Fibroblast of gingiva (primary cell): ENCODE results near the gene MAP7.
"Not testable (repeated sequence)": the region's sequence is repeated elsewhere in the genome, so short reads cannot be mapped to it uniquely, and the experiment has no call there.

Source experiments
- DNase-seq: peaks from one replicate; pipeline ENCODE4 v3.0.0-alpha.2; 2011; ENCODE audit warnings: low read depth

Gene MAP7

DNA sequence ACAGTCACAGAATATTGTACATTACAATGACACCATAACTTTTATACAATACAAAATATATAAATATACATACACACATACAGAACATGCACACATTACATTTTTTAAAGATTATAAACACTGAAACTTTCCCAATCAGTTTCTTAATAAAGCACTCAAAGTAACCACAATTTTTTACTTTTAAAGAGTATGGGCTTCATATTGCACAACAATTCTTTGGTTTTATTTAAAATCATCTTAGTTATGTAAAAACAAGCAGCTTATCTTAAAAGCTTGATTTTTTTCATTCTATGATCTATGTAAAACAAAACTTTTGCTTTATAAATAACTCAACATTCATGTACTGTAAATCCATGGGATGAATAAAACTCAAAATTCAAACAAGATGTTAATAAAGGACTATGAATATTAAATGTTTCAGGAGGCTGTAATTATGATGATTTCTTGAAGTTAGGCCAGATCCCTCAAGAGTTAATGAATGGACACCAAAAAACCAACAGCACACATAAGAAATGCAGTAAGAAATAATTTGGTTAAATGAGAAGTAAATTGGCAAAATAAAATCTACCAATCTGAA, 167.5 kb downstream of the MAP7 start:
- DNase-seq: no peak

DNA sequence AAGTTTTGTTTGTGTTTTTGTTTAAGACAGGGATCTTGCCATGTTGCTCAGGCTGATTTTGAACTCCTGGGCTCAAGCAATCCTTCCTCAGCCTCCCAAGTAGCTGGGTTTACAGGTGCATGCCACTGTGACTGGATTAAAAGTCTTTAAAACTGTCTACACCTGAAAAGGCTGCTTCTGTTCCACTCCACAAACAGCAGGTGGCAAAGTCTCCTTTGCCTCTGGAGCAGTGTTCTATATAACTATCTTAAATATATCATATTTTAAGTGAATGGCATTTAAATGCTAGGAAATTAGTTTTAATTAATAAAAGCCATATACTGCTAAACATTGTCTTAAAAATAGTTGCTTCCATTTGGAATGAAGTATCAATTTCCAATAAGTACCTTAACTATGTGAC, 171.3 kb downstream of the MAP7 start:
- DNase-seq: no peak

DNA sequence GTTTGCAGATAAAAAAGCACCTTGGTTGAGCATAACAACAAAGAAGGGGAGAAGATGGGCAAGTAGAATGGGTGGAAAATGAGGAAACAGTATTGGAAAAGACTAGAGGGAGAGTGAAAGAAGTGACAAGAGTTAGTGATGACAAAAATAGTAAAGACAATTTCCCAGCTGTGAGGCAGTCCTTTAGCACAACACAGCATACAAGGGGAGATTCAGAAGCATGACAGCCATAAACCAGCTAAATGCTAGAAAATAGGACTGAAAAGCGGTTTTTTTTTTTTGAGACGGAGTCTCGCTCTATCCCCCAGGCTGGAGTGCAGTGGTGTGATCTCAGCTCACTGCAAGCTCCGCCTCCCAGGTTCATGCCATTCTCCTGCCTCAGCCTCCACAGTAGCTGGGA, 174.4 kb downstream of the MAP7 start:
- DNase-seq: not testable (repeated sequence)

DNA sequence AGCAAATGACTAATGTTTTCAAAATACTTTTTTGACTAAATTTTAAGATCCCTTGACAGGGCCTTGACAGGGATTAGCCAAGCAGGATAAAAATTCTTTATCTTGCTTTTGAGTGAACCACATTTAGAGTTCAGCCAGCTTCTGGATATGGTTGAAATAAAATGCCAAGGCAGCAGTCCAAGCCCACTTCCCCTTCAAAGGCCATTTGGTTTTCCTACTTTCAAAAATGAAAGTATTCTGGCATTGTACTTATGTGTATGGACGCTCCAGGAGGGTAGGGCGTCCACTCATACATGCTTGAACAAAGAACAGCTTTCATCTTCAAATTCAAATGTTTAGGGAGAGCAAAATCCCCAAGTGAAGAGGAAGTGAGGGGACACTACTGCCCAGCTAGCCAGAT, 178.3 kb downstream of the MAP7 start:
- DNase-seq: no peak

DNA sequence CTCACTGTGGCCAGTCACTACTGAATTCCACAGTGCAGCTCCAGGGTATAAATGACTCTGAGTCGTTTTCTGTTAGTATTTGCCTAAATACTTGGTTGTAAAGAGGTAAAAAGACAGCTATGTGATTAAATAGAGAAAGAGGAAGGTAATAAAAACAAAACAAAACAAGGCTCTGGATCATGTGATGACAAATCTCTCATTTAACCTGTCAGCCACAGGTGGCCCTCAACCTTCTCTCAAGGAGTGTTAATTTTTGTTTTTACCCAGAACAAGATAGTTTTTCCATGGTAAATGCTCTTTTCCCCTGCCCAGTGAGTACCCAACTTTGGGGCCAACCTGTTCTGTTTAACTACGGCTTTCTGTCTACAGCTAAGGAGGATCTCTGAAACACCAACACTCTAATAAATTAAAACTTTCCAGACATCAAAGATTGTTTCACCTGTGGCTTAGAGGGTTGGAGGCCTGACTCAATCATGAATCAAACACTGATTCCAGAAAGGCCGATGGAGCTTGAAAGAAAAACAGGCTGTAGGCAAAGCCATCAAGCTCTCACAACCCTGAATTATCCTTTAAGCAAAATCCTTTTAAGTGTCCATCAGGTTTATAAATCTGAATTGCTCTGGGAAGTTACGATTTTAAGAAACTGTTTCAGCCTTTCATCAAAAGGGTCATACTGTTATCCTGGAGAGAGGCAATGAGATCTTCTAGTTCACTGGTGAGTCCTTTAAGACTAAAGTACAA, 179.1 kb downstream of the MAP7 start:
- no peak for DNase-seq

DNA sequence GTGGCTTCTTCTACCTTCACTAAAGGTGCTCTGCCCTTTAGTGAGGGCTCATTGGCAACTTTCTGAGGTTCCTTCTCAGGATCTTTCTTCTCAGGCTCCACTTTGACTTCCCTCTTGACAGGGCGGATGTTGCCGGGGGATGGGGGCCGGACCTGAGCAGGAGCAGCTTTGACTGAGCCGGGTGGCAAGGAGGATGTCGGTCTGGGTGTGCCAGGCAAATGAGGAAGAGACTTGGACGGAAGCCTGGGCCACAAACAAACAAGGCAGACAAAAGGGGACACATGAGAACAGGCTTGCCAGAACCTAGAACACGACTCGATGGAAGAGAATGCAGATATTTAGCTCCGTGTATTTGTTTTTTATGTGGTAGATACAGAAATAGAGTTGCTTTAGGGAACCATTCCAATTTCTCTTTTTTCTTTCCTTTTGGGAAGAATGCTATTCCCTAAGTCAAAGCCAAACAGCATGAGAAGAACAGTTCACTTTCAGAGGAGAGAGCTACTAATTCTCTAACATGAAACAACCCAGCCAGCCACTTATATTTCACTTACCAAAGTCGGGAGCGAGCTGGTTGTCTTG, 184.4 kb downstream of the MAP7 start:
- no peak for DNase-seq

DNA sequence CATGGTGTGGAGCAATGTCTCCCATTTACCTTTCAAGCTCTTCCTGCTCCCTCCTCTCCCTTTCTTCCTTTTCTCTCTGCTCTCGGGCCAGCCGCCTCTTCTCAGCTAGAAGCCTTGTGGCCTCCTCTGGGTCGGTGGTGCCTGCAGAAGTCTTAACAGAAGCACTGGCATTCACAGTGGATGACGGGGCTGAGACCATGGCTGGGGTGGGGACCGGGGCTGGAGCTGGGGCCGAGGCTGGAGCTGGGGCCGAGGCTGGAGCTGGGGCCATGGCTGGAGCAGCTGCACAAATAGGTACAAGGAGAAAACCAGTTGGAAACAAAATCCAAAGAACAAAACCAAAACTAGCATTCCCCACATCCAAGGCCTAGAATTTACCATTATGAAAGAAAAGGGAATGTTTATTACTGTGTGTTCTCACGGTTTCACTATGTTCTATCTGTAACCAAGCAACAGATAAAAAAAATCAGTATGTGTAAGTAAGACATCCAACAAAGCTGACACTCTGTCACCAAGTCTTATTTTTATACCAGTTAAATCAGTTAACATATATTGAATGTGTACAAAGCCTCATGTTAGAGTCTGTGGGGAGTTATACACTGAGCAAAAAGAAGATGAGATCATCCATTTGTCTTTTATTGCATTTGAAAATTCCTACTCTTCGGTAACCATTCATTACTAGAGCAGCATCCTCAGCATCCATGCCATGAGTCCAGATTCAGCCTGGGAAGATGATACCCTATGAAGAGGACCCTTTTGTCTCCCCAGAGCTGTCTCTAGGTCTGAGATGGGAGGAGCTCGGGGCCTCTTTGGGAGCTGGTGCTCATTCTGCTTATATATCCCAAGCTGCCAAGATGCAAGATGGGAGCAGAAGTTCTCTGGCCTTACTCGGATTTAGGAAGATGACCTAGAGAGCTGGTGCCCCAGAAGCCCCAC, 187.5 kb downstream of the MAP7 start:
- no peak for DNase-seq

DNA sequence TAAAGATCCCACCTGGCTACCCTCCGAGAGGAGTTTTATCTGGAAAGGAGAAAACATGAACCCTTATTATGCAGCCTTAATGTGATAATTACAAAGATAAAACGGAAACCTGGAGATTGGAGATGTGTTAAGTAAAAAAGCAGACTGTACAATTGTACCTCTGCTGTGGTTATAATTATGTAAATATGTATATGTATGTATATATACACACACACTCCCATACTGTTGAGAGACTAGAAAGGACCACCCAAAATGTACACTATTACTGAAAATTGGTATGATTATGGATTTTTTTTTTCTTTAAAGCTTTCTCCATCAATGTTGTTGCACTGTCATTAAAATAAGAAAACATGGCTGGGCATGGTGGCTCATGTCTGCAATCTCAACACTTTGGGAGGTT, 188.4 kb downstream of the MAP7 start:
- no peak for DNase-seq

DNA sequence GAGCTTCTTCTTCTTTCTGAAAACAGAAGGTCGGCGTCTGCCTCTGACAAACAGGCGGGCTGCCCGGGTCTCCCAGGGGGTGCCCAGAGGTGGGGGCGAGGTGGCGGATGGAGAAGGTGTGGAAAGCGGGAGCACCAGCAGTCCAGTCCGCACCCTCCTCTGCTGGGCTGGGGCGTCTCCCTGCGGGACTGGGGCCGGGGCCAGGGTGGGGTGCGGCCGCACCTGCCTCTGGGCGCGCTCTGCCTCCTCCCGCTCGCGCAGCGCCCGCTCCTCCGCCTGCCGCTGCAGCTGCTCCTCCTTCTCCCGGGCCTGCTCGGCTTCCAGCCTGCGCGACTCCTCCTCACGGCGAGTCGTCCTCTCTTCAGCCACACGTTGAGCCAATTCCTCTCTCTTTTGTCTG, 189.4 kb downstream of the MAP7 start:
- DNase-seq: no peak

DNA sequence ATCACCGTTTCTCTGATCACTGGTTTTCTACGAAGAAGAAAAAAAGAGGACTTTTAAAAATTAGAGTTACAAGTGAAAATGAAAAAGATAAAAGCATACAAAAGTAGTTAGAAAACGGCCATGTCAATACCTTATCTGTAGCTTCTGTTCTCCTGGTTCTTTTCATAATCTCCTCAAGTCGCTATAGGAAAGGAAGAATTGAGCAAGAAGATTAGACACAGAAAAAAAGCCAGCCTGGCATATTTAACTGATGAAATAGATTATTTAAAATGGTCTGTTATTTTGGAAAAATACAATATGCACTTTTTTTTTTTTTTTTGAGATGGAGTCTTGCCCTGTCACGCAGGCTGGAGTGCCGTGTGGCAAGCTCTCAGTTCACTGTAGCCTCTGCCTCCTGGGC, 190.4 kb downstream of the MAP7 start:
- DNase-seq: no peak

DNA sequence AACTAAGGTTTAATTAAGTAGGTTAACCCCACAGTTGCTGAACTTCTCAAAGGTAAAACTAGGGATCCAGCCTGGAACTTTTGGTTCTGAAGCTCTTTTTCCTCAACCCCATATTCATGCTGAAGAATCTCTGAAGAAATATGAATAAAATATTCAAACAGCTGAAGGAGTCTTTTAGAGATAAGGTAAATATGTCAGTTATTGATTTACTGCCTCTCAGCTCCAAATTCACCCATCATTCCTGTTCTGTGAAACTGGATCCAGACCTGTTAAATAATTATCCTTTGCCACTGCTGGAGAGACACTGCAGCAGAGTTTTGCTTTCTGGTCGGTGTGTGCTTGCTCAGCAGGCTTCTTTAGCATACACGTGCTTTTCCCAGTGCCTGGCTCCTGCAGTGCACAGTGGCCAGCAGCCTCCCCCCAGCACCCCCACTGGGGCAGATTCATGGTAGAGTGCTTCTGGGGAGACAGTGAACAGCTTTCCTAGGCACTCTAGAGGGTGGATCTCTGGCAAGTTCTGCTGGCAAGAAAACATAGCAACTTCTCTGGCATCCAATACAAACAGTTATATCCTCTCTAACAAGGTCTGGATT, 198.6 kb downstream of the MAP7 start:
- no peak for DNase-seq

DNA sequence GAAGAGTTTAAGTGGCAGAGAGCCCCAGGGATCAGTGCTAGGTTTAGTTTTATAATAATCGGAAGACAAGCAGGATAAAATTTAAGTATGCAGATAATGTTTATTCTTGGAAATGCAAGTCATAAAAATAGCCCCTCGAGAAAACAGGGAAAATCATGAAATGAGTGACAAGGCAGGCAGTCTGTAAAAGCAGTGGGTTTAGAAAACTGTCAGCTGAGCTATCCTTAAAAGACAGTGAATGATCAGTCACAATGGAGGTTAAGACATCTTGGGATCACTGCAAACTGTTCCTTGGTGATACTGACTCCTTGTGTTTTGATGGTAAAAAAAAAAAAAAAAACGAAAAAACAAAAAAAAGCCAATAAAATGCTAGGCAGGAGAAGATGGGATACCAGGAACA, 199.3 kb downstream of the MAP7 start:
- no peak for DNase-seq

DNA sequence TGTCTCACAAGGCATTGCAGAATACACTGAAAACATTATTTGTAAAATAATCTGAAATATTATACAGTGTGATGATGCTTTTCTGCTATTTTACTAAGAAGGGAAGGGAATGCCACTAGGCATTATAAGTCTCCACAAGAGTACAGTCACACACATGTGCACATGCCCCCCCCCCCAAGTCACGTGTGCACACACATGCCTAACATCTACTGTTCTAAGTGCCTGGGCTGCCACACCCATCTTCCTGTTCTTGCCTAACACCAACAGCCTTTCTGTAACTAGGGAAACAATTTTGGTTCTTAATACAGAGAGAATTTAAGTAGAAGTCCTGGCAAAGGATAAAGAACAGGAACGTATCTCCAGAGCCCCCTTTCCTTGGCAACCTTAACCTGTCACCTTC, 202.4 kb downstream of the MAP7 start:
- peak; percentile 42 for DNase-seq

DNA sequence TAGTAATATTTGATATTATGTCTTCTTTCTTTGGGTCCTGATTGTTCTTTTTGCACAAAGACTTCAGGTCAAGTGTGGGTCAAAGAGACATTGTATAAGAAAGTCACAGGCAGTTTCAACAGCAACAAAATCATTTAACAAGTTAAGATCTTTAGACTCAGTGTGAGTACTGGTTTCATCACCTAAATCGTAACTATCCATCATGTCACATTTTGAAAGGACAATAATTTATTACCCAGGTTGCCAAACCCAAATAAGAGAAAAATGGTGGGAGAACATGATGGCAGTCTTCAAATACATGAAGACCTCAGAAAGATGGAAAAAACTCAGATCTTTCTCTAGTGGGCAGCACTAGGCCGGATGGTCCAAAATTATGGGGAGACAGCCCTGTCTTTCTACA, 205.1 kb downstream of the MAP7 start:
- no peak for DNase-seq

DNA sequence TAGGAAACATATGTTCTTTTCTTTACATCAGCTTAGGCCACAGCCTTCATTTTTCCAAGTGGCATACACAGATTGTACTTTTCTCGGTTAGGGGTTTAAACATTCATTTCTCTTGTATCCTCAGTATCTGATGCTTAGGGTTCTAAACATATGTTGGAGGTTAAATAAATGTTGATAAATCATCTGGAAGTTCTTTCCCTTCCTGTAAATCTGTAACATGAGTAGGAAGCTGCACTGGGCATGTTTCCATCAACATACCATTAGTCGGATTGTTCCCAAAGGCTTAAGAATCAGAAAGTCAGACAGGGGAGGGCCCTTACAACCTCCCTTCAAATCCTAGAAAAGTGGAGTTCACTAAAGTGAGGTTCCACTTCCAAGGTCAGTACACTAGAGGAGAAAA, 205.8 kb downstream of the MAP7 start:
- peak; percentile 78 for DNase-seq

DNA sequence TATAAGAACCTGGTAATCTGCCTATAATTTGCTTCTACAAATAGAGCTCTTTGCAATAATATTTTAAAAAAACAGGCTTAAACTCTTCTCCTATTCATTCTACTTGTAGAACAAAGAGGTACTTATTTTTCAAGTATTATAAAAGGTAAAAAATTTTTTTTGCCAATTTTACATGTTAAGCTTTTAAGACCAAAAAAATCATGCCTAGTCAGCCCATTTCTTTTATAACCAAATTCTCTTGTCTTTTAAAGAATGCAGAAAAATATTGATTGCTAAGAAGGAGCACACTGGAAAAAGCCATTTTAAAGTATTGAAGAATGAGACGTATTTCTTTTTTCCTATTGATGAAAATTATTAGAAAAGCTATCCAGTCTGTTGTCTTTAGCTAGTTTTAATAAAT, 206.5 kb downstream of the MAP7 start:
- no peak for DNase-seq

DNA sequence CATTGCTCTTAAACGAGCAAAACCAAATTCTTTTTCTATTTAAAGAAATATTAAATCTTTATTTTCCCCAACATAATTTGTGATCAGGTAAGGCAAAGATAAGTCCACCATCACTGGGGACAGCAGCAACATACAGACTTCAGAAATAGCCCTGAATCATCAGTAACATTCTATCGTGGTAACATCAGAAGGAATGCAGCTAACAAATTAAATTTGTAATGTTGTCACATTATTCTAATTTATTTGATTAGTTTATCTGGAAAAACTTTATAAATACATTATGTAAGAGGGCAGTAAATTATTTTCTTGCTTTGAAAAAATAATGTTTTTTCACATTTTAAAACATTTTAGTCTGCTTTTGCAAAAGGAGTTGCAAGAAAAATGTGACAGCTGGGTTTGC, 206.9 kb downstream of the MAP7 start:
- DNase-seq: no peak

DNA sequence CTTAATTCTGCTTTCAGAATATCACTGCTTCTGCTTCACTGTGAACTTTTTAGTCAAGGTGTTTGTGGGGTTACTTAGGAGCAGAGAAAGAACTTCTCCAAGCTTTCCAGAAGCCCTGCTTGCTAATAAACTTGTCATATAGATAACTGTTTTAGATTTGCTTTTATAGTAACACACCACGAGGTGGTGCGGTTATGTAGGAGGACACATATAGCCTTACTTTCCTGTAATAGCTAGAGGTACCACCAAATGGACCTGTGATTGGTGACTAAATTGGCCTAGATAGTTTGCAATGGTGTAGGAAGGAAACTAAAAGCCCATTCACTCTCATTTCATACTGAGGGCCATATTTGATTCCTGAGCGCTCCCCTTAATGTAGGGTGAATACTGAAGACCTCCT, 208.3 kb downstream of the MAP7 start:
- DNase-seq: no peak

DNA sequence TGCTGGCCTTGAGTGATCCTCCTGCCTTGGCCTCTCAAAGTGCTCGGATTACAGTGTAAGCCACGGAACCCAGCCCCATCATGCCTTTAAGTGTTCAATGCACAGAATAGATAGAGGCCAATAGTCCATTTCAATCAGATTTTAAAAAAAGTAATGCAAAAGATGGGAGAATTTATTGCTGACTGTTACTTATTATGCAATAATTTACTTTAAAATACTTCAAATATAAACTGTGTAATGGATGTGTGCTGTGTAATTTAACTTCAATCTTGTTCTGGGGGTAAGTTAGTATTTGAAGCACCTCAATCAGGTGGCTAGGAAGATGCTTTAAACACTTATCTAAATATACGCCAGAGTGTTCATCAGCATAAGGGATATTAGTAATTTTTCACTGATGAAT, 208.9 kb downstream of the MAP7 start:
- no peak for DNase-seq

DNA sequence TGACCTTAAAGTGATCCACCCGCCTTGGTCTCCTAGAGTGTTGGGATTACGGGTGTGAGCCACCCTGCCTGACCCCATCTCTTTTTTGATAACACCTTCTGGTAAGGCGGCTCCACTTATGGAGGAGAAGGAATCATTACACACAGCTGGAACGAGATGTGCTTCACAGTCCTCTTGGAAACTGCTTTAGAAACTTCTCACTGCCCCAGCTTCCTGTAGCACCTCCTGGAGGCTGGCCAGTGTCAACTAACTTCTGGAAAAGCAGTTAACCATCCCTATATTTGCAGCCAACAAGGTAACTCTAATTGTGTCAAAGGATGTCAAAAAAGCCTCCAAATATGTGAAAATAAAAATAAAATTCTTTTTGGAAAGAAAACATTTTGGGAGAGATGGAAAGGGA, 211.7 kb downstream of the MAP7 start:
- no peak for DNase-seq

DNA sequence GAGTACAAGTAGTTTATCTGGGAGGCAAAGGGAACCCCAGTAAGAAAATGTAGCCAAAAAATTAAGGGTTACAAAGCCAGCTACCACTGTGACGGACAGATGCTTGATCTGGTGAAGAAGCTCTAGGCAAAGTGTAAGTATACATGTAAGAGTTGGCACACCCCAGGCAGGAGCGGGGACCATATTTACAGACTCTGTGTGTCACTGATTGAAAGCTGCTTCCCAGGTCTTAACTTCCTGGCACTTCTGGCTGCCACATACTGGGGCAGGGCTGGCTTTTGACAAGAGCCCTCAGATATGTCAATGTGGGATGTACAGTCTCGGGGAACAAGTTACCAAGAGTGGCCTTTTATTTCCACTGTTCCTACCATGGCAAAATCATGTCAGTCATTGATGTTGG, 212.6 kb downstream of the MAP7 start:
- no peak for DNase-seq

DNA sequence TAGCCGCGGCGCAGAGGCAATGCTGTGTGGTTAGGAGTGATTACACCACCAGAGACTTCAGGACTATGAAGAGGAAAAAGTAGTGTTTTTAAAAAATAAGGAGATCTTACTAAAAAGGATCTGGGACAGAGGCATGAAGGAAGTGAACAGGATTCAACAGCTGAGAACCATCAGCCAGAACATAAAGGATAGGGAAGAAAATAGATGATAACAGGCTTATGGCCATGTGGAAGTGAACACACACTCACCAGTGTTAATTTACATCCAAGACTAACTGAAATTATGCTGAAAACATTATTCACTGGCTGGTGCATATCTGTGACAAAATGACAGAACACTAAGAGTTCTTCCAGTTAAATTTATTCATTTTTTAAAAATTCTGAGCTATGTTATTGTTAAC, 213.1 kb downstream of the MAP7 start:
- no peak for DNase-seq
